ENCODE data around the gene DNER. TPM values are rescaled to one million over a fixed set of nuclear protein-coding genes. Genes with fewer than 3 reads are reported as not detected.

The DNER gene
- polyA plus RNA-seq, 3 donors = 0.12 to 0.20 (median 0.16) TPM

GRCh38 chr2:229658004-229658403, 56.4 kb downstream of the DNER start:
- Histone ChIP-seq H3K79me2 (ENCODE audit: insufficient read depth, low read length) (no peaks in the 10 kb centered on the region), H3K4me1 (ENCODE audit: control insufficient read depth in 1 of 2, insufficient read depth in 2 of 2, low read length in 2 of 2) (no peaks in the 10 kb centered on the region), H3K9ac (ENCODE audit: insufficient read depth, low read length, poor library complexity, severe bottlenecking) (no peak overlapping the region), H4K20me1 (ENCODE audit: insufficient read depth, low read length) (no peaks in the 10 kb centered on the region), H3K27me3 (ENCODE audit: control insufficient read depth in 2 of 2, insufficient read depth in 2 of 2, low read length in 2 of 2) (no peaks in the 10 kb centered on the region), H3K4me2 (replicated peaks; ENCODE audit: extremely low read depth, low read length, poor library complexity, severe bottlenecking) (no peak overlapping the region), H2AFZ (ENCODE audit: insufficient read depth, low read depth, low read length, poor library complexity, severe bottlenecking) (no peak overlapping the region), H3K27ac (ENCODE audit: low read depth in 1 of 2, low read length in 2 of 2) (no peak overlapping the region), H3K4me3 (replicated peaks in 1 of 3; ENCODE audit: low read depth in 2 of 3, low read length in 3 of 3) (no peak overlapping the region), H3K9me3 (replicated peaks in 1 of 2; ENCODE audit: control insufficient read depth in 1 of 2, insufficient read depth in 1 of 2, low read length in 2 of 2) (no peaks in the 10 kb centered on the region), H3K36me3 (replicated peaks in 1 of 2; ENCODE audit: control insufficient read depth in 1 of 2, insufficient read depth in 2 of 2, low read length in 2 of 2) (no peaks in the 10 kb centered on the region)
- intact Hi-C loops (cut with micrococcal nuclease) = no loop called here
- Mint-ChIP-seq H3K27me3 (ENCODE audit: low read depth in 3 of 3) (no peaks in the 10 kb centered on the region), H3K4me1 (peaks cover 6% of the 10 kb centered on the region), H3K27ac (no peak overlapping the region), H3K9me3 (peaks cover 0 to 5% (median 0%) of the 10 kb centered on the region in 7 donors), H3K4me3 (no peak overlapping the region), H3K36me3 (no peaks in the 10 kb centered on the region)
- no peak for DNase-seq
- TF ChIP-seq CTCF (IDR thresholded peaks at IDR 0.05) = no peak
- WGBS (ENCODE audit: insufficient coverage) = 92% methylated on average over 2 of the region's 4 CpGs

DNA sequence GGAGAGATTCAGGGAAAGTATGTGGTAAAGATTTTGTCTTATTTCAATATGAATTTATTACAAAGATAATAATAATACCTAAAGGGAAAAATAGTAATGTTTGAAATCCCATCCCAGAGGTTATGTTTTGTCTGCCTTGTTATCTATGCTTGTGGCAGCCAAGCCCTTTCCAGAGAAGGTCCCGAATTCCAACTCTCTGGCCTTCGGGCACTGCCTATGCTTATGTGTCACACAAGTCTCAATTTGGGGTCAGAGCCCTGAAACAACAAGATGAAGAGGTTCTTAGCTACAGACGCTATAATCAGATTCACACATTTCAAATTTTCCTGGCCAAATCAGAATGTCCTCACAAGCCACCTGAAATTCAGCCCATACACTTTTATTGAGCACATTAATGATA, 59.9 kb downstream of the DNER start:
- H3K4me3 ChIP-seq (replicated peaks in 1 of 3; ENCODE audit: low read depth in 2 of 3, low read length in 3 of 3) = no peak overlapping the region
- no peaks in the 10 kb centered on the region for H3K27me3 ChIP-seq (ENCODE audit: control insufficient read depth in 2 of 2, insufficient read depth in 2 of 2, low read length in 2 of 2)
- no peaks in the 10 kb centered on the region for H3K36me3 ChIP-seq (replicated peaks in 1 of 2; ENCODE audit: control insufficient read depth in 1 of 2, insufficient read depth in 2 of 2, low read length in 2 of 2)
- H2AFZ ChIP-seq (ENCODE audit: insufficient read depth, low read depth, low read length, poor library complexity, severe bottlenecking) = no peak overlapping the region
- Mint-ChIP-seq H3K4me3 (no peak overlapping the region), H3K4me1 (no peaks in the 10 kb centered on the region), H3K36me3 (no peaks in the 10 kb centered on the region), H3K27ac (no peak overlapping the region), H3K27me3 (ENCODE audit: low read depth in 3 of 3) (peaks cover 0 to 1% (median 0%) of the 10 kb centered on the region in 3 donors), H3K9me3 (peaks cover 0 to 2% (median 0%) of the 10 kb centered on the region in 7 donors)
- TF ChIP-seq CTCF (IDR thresholded peaks at IDR 0.05) = no peak
- DNase-seq = no peak
- no peaks in the 10 kb centered on the region for H3K4me1 ChIP-seq (ENCODE audit: control insufficient read depth in 1 of 2, insufficient read depth in 2 of 2, low read length in 2 of 2)
- intact Hi-C loops (cut with micrococcal nuclease) = no loop called here
- H3K27ac ChIP-seq (ENCODE audit: low read depth in 1 of 2, low read length in 2 of 2) = no peak overlapping the region
- H3K9me3 ChIP-seq (replicated peaks in 1 of 2; ENCODE audit: control insufficient read depth in 1 of 2, insufficient read depth in 1 of 2, low read length in 2 of 2) = no peaks in the 10 kb centered on the region
- H3K4me2 ChIP-seq (replicated peaks; ENCODE audit: extremely low read depth, low read length, poor library complexity, severe bottlenecking) = no peak overlapping the region
- no peak overlapping the region for H3K9ac ChIP-seq (ENCODE audit: insufficient read depth, low read length, poor library complexity, severe bottlenecking)
- H4K20me1 ChIP-seq (ENCODE audit: insufficient read depth, low read length) = no peaks in the 10 kb centered on the region
- H3K79me2 ChIP-seq (ENCODE audit: insufficient read depth, low read length) = no peaks in the 10 kb centered on the region
- WGBS (ENCODE audit: insufficient coverage) = 94% methylated on average over 3 of the region's 3 CpGs
